ENCODE results near the gene C20orf96.

DNA sequence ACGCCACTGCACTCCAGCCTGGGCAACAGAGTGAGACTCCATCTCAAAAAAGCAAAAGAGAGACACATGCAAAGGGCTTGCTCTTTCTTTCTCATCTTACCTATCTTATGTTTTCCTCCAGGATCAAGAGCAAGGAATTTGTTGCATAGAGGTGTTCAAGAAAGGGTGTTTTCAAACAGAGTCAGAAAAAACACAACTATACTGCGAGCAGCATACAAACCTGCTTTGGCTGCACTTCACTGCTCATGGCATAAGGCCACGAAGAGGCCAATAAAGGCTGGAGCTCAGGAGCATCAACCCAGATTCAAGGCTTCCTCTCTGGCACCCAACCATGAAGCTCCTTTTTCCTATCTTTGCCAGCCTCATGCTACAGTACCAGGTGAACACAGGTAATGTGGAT lies 63.6 kb downstream of the C20orf96 start, which contains the start of gene DEFB129:
- TF ChIP-seq POLR2A (IDR thresholded peaks at IDR 0.05; ENCODE audit: low read depth, low read length) = no peak
- TF ChIP-seq POLR2AphosphoS5 (IDR thresholded peaks at IDR 0.05; ENCODE audit: low read depth, low read length) = no peak
- no peak for TF ChIP-seq TAF1 (IDR thresholded peaks at IDR 0.05; ENCODE audit: low read depth, low read length)
- TF ChIP-seq PAX5 (IDR thresholded peaks at IDR 0.05; ENCODE audit: insufficient read depth, low read length, severe bottlenecking) = no peak
- no peak for TF ChIP-seq POU2F2 (IDR thresholded peaks at IDR 0.05; ENCODE audit: low read depth, low read length)

Measured in GM12891 (cell line).